Fibroblast of lung (primary cell): Measurements from ENCODE around the gene SLC29A1.

Source experiments
- EZH2 ChIP-seq: IDR thresholded peaks from 2 replicates; pipeline ENCODE4 v1.5.1; 2012; ENCODE audit warnings: low read length, control low read depth, mild to moderate bottlenecking; ENCODE audit errors: missing control alignments
- TF ChIP-seq, protein P1 (sequence below), 2 donors: IDR thresholded peaks in 1 of 2; conservative IDR thresholded peaks in 1 of 2; 1 replicate in 1 of 2; 2 replicates in 1 of 2; pipeline ENCODE4 v1.5.1; 2011 to 2012; ENCODE audit warnings: low read length in 2 of 2, control low read depth in 1 of 2, inconsistent platforms in 1 of 2, low read depth in 1 of 2, mild to moderate bottlenecking in 1 of 2

DNA sequence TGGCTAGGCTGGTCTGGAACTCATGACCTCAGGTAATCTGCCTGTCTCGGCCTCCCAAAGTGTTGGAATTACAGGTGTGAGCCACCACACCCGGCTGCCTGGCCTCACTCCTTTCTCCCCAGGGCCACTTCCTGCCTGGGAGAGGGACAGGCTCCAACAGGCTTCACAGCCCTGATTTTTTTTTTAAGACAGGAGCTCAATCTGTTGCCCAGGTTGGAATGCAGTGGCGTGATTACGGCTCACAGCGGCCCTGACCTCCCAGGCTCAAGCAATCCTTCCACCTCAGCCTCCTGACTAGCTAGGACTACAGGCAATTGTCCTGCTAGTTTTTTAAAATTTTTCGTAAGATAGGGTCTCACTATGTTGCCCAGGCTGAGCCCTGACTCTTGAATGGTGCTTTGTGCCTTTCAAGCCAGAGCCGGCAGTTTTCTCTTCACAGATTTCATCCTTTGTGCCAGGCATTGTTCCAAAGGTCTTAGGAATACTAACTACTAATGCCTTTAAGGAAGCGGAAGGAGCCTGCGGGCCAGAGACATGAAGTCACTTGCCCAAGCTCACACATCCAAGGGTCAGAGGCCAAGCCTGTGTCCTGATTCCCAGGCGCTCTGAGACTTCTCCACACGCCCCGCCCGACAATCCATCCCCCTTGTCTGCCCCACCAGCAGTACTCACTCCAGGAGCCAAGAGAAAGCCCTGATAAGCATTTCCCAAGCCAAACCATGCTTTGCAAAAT lies 45.5 kb upstream of the SLC29A1 start:
- TF ChIP-seq, protein P1, sequence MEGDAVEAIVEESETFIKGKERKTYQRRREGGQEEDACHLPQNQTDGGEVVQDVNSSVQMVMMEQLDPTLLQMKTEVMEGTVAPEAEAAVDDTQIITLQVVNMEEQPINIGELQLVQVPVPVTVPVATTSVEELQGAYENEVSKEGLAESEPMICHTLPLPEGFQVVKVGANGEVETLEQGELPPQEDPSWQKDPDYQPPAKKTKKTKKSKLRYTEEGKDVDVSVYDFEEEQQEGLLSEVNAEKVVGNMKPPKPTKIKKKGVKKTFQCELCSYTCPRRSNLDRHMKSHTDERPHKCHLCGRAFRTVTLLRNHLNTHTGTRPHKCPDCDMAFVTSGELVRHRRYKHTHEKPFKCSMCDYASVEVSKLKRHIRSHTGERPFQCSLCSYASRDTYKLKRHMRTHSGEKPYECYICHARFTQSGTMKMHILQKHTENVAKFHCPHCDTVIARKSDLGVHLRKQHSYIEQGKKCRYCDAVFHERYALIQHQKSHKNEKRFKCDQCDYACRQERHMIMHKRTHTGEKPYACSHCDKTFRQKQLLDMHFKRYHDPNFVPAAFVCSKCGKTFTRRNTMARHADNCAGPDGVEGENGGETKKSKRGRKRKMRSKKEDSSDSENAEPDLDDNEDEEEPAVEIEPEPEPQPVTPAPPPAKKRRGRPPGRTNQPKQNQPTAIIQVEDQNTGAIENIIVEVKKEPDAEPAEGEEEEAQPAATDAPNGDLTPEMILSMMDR (conservative IDR thresholded peaks at IDR 0.05 in 1 of 2, IDR thresholded peaks at IDR 0.05 in 1 of 2; ENCODE audit: low read depth in 1 of 2, low read length in 2 of 2): no peak
- no peak for TF ChIP-seq EZH2
